ENCODE results near the gene ARFGAP2. TPM values are rescaled to one million over a fixed set of nuclear protein-coding genes. Genes with fewer than 3 reads are reported as not detected.
A peak's percentile ranks its signal among the peaks of the same experiment; 100 is the strongest.

ARFGAP2 gene
- total RNA-seq, 1 donor from 2014 or later, result 119 TPM

GRCh38 chr11:47179655-47179991 lies 2.9 kb upstream of the ARFGAP2 start:
- H3K9me3 Mint-ChIP-seq (ENCODE audit: unreplicated experiment), result peaks cover 11% of the 10 kb centered on the region
- H3K27me3 Mint-ChIP-seq (ENCODE audit: unreplicated experiment), result peaks cover 7% of the 10 kb centered on the region
- H3K4me1 Mint-ChIP-seq (ENCODE audit: low read depth, unreplicated experiment), result peaks cover 16% of the 10 kb centered on the region
- TF ChIP-seq CTCF (IDR thresholded peaks at IDR 0.05; ENCODE audit: partially characterized antibody, unreplicated experiment), result peak; percentile 70
- no peak overlapping the region for H3K4me3 Mint-ChIP-seq (ENCODE audit: unreplicated experiment)
- H3K27ac Mint-ChIP-seq (ENCODE audit: unreplicated experiment), result no peak overlapping the region
- H3K36me3 Mint-ChIP-seq (ENCODE audit: unreplicated experiment), result no peaks in the 10 kb centered on the region
- DNase-seq, result peak; percentile 67

GRCh38 chr11:47178737-47179654 lies 2.3 kb upstream of the ARFGAP2 start:
- Mint-ChIP-seq H3K4me3 (ENCODE audit: unreplicated experiment) (no peak overlapping the region), H3K36me3 (ENCODE audit: unreplicated experiment) (no peaks in the 10 kb centered on the region), H3K9me3 (ENCODE audit: unreplicated experiment) (peaks cover 11% of the 10 kb centered on the region), H3K27ac (ENCODE audit: unreplicated experiment) (peak overlapping the region; percentile 22), H3K4me1 (ENCODE audit: low read depth, unreplicated experiment) (peaks cover 12% of the 10 kb centered on the region), H3K27me3 (ENCODE audit: unreplicated experiment) (peaks cover 5% of the 10 kb centered on the region)
- TF ChIP-seq CTCF (IDR thresholded peaks at IDR 0.05; ENCODE audit: partially characterized antibody, unreplicated experiment), result no peak
- DNase-seq, result no peak

- no peak for TF ChIP-seq CTCF (IDR thresholded peaks at IDR 0.05; ENCODE audit: partially characterized antibody, unreplicated experiment)
- peaks cover 13% of the 10 kb centered on the region for H3K4me1 Mint-ChIP-seq (ENCODE audit: low read depth, unreplicated experiment)
- DNase-seq, result no peak
- no peaks in the 10 kb centered on the region for H3K36me3 Mint-ChIP-seq (ENCODE audit: unreplicated experiment)
- H3K27me3 Mint-ChIP-seq (ENCODE audit: unreplicated experiment), result peaks cover 7% of the 10 kb centered on the region
- H3K27ac Mint-ChIP-seq (ENCODE audit: unreplicated experiment), result no peak overlapping the region
- H3K4me3 Mint-ChIP-seq (ENCODE audit: unreplicated experiment), result no peak overlapping the region
- peaks cover 14% of the 10 kb centered on the region for H3K9me3 Mint-ChIP-seq (ENCODE audit: unreplicated experiment)
These were observed 1.6 kb upstream of the ARFGAP2 start for GRCh38 chr11:47178316-47178715.

GRCh38 chr11:47177846-47178245 lies 1.2 kb upstream of the ARFGAP2 start:
- H3K9me3 Mint-ChIP-seq (ENCODE audit: unreplicated experiment), result peaks cover 14% of the 10 kb centered on the region
- H3K4me3 Mint-ChIP-seq (ENCODE audit: unreplicated experiment), result peak overlapping the region; percentile 97
- TF ChIP-seq CTCF (IDR thresholded peaks at IDR 0.05; ENCODE audit: partially characterized antibody, unreplicated experiment), result no peak
- peaks cover 16% of the 10 kb centered on the region for H3K4me1 Mint-ChIP-seq (ENCODE audit: low read depth, unreplicated experiment)
- H3K27me3 Mint-ChIP-seq (ENCODE audit: unreplicated experiment), result peaks cover 12% of the 10 kb centered on the region
- H3K27ac Mint-ChIP-seq (ENCODE audit: unreplicated experiment), result peak overlapping the region; percentile 98
- no peak for DNase-seq
- no peaks in the 10 kb centered on the region for H3K36me3 Mint-ChIP-seq (ENCODE audit: unreplicated experiment)

- peak overlapping the region; percentile 98 for H3K27ac Mint-ChIP-seq (ENCODE audit: unreplicated experiment)
- DNase-seq, result no peak
- peaks cover 16% of the 10 kb centered on the region for H3K27me3 Mint-ChIP-seq (ENCODE audit: unreplicated experiment)
- TF ChIP-seq CTCF (IDR thresholded peaks at IDR 0.05; ENCODE audit: partially characterized antibody, unreplicated experiment), result peak; percentile 49
- H3K9me3 Mint-ChIP-seq (ENCODE audit: unreplicated experiment), result peaks cover 14% of the 10 kb centered on the region
- H3K36me3 Mint-ChIP-seq (ENCODE audit: unreplicated experiment), result no peaks in the 10 kb centered on the region
- peaks cover 21% of the 10 kb centered on the region for H3K4me1 Mint-ChIP-seq (ENCODE audit: low read depth, unreplicated experiment)
- peak overlapping the region; percentile 97 for H3K4me3 Mint-ChIP-seq (ENCODE audit: unreplicated experiment)
These were observed 658 bp upstream of the ARFGAP2 start for GRCh38 chr11:47177229-47177845.
